Stimulated activated naive CD8-positive, alpha-beta T cell treated with anti-CD3 and anti-CD28 coated beads, Interleukin-15, Interleukin-2, amounts not matched to agents 100 ng/mL and 50 ng/mL, for 24 hours (primary cell): ENCODE data around the gene CLEC18C.
"Not testable (repeated sequence)": the region's sequence is repeated elsewhere in the genome, so short reads cannot be mapped to it uniquely, and the experiment has no call there.

Source experiments
- H3K27ac Mint-ChIP-seq: one replicate; pipeline ENCODE4 v1.8.0; 2021; ENCODE audit warnings: mild to moderate bottlenecking, mixed read lengths
- H3K27me3 Mint-ChIP-seq: one replicate; pipeline ENCODE4 v1.8.0; 2021; ENCODE audit warnings: mixed read lengths
- H3K36me3 Mint-ChIP-seq: one replicate; pipeline ENCODE4 v1.8.0; 2021; ENCODE audit warnings: low read depth, mixed read lengths
- H3K4me1 Mint-ChIP-seq: one replicate; pipeline ENCODE4 v1.8.0; 2021; ENCODE audit warnings: low read depth, mixed read lengths
- H3K4me3 Mint-ChIP-seq: one replicate; pipeline ENCODE4 v1.8.0; 2021; ENCODE audit warnings: mild to moderate bottlenecking, mixed read lengths
- H3K9me3 Mint-ChIP-seq: one replicate; pipeline ENCODE4 v1.8.0; 2021; ENCODE audit warnings: mixed read lengths

Gene CLEC18C

GRCh38 chr16:70173212-70173837 lies at the start of gene CLEC18C:
Gene CLEC18C, plus strand, starts transcription at chr16:70173787. Its CDS starts 492 bp downstream, at chr16:70174279.
- H3K4me1 Mint-ChIP-seq, H3K9me3 Mint-ChIP-seq, H3K27ac Mint-ChIP-seq, H3K4me3 Mint-ChIP-seq, H3K36me3 Mint-ChIP-seq, H3K27me3 Mint-ChIP-seq: not testable (repeated sequence)

- H3K9me3 Mint-ChIP-seq, H3K4me3 Mint-ChIP-seq, H3K27ac Mint-ChIP-seq, H3K27me3 Mint-ChIP-seq, H3K4me1 Mint-ChIP-seq: not testable (repeated sequence)
- H3K36me3 Mint-ChIP-seq: peaks cover 46% of the 10 kb centered on the region
Observed at GRCh38 chr16:70123822-70124221, 49.8 kb upstream of the CLEC18C start.

- not testable (repeated sequence) for H3K27me3 Mint-ChIP-seq, H3K4me1 Mint-ChIP-seq, H3K4me3 Mint-ChIP-seq, H3K27ac Mint-ChIP-seq, H3K9me3 Mint-ChIP-seq
- peaks cover 50% of the 10 kb centered on the region for H3K36me3 Mint-ChIP-seq
Observed at GRCh38 chr16:70126226-70126625, 47.4 kb upstream of the CLEC18C start.

GRCh38 chr16:70127706-70128105 lies 45.9 kb upstream of the CLEC18C start:
- H3K4me3 Mint-ChIP-seq, H3K4me1 Mint-ChIP-seq, H3K9me3 Mint-ChIP-seq, H3K27me3 Mint-ChIP-seq, H3K27ac Mint-ChIP-seq: not testable (repeated sequence)
- H3K36me3 Mint-ChIP-seq: peaks cover 49% of the 10 kb centered on the region

GRCh38 chr16:70128844-70129243 lies 44.7 kb upstream of the CLEC18C start:
- peaks cover 43% of the 10 kb centered on the region for H3K36me3 Mint-ChIP-seq
- not testable (repeated sequence) for H3K4me1 Mint-ChIP-seq, H3K27me3 Mint-ChIP-seq, H3K9me3 Mint-ChIP-seq, H3K27ac Mint-ChIP-seq, H3K4me3 Mint-ChIP-seq

GRCh38 chr16:70135796-70136195 lies 37.8 kb upstream of the CLEC18C start:
- H3K27ac Mint-ChIP-seq: not testable (repeated sequence)

GRCh38 chr16:70136595-70136994 lies 37.0 kb upstream of the CLEC18C start:
- not testable (repeated sequence) for H3K9me3 Mint-ChIP-seq, H3K4me3 Mint-ChIP-seq, H3K4me1 Mint-ChIP-seq, H3K27me3 Mint-ChIP-seq, H3K27ac Mint-ChIP-seq
- peaks cover 53% of the 10 kb centered on the region for H3K36me3 Mint-ChIP-seq

More at GRCh38 chr16:70135796-70136195, 37.8 kb upstream of the CLEC18C start:
- not testable (repeated sequence) for H3K9me3 Mint-ChIP-seq, H3K4me1 Mint-ChIP-seq, H3K4me3 Mint-ChIP-seq, H3K27me3 Mint-ChIP-seq
- H3K36me3 Mint-ChIP-seq: peaks cover 50% of the 10 kb centered on the region

- not testable (repeated sequence) for H3K27ac Mint-ChIP-seq, H3K4me1 Mint-ChIP-seq, H3K4me3 Mint-ChIP-seq, H3K9me3 Mint-ChIP-seq, H3K27me3 Mint-ChIP-seq
- H3K36me3 Mint-ChIP-seq: peaks cover 45% of the 10 kb centered on the region
Observed at GRCh38 chr16:70142739-70143138, 30.8 kb upstream of the CLEC18C start.

GRCh38 chr16:70143231-70143895 lies 30.2 kb upstream of the CLEC18C start:
- not testable (repeated sequence) for H3K4me3 Mint-ChIP-seq, H3K4me1 Mint-ChIP-seq, H3K27ac Mint-ChIP-seq, H3K27me3 Mint-ChIP-seq, H3K9me3 Mint-ChIP-seq
- H3K36me3 Mint-ChIP-seq: peaks cover 45% of the 10 kb centered on the region

GRCh38 chr16:70147853-70148252 lies 25.7 kb upstream of the CLEC18C start:
- H3K9me3 Mint-ChIP-seq, H3K4me3 Mint-ChIP-seq, H3K27me3 Mint-ChIP-seq, H3K27ac Mint-ChIP-seq, H3K4me1 Mint-ChIP-seq: not testable (repeated sequence)
- peaks cover 48% of the 10 kb centered on the region for H3K36me3 Mint-ChIP-seq

- H3K27ac Mint-ChIP-seq, H3K9me3 Mint-ChIP-seq, H3K27me3 Mint-ChIP-seq, H3K4me3 Mint-ChIP-seq, H3K4me1 Mint-ChIP-seq: not testable (repeated sequence)
- H3K36me3 Mint-ChIP-seq: peaks cover 50% of the 10 kb centered on the region
Observed at GRCh38 chr16:70148453-70148852, 25.1 kb upstream of the CLEC18C start.

GRCh38 chr16:70149296-70149695 lies 24.3 kb upstream of the CLEC18C start:
- not testable (repeated sequence) for H3K27ac Mint-ChIP-seq

GRCh38 chr16:70151391-70151790 lies 22.2 kb upstream of the CLEC18C start:
- Mint-ChIP-seq H3K36me3 (peaks cover 49% of the 10 kb centered on the region), H3K9me3 (no peaks in the 10 kb centered on the region), H3K4me3 (no peak overlapping the region), H3K27ac (no peak overlapping the region), H3K27me3 (no peaks in the 10 kb centered on the region), H3K4me1 (no peaks in the 10 kb centered on the region)

More at GRCh38 chr16:70149296-70149695, 24.3 kb upstream of the CLEC18C start:
- not testable (repeated sequence) for H3K4me3 Mint-ChIP-seq, H3K27me3 Mint-ChIP-seq, H3K4me1 Mint-ChIP-seq, H3K9me3 Mint-ChIP-seq
- peaks cover 49% of the 10 kb centered on the region for H3K36me3 Mint-ChIP-seq

GRCh38 chr16:70151941-70152509 lies 21.6 kb upstream of the CLEC18C start:
- H3K36me3 Mint-ChIP-seq: peaks cover 49% of the 10 kb centered on the region
- no peak overlapping the region for H3K27ac Mint-ChIP-seq
- no peaks in the 10 kb centered on the region for H3K27me3 Mint-ChIP-seq
- H3K4me1 Mint-ChIP-seq: no peaks in the 10 kb centered on the region
- H3K9me3 Mint-ChIP-seq: no peaks in the 10 kb centered on the region
- H3K4me3 Mint-ChIP-seq: no peak overlapping the region

GRCh38 chr16:70152578-70153302 lies 20.8 kb upstream of the CLEC18C start:
- Mint-ChIP-seq H3K9me3 (no peaks in the 10 kb centered on the region), H3K4me1 (no peaks in the 10 kb centered on the region), H3K27me3 (no peaks in the 10 kb centered on the region), H3K36me3 (peaks cover 46% of the 10 kb centered on the region), H3K4me3 (no peak overlapping the region), H3K27ac (no peak overlapping the region)
